ENCODE results near the gene RXRA.

GRCh38 chr9:134388289-134388808 is 62.1 kb downstream of the RXRA start:
- TF ChIP-seq YY1 (IDR thresholded peaks at IDR 0.05; ENCODE audit: insufficient read depth, insufficient read length) = no peak
- TF ChIP-seq ZNF274 (IDR thresholded peaks at IDR 0.05; ENCODE audit: low read depth, low read length) = no peak
